ENCODE results near the gene MCF2L. TPM values are rescaled to one million over a fixed set of nuclear protein-coding genes. Genes with fewer than 3 reads are reported as not detected.
"Not testable (repeated sequence)": the region's sequence is repeated elsewhere in the genome, so short reads cannot be mapped to it uniquely, and the experiment has no call there.

Gene MCF2L
- total and polyA plus RNA-seq, 5 donors from 2014 or later: 0.34 to 22.2 (median 1.3) TPM

DNA sequence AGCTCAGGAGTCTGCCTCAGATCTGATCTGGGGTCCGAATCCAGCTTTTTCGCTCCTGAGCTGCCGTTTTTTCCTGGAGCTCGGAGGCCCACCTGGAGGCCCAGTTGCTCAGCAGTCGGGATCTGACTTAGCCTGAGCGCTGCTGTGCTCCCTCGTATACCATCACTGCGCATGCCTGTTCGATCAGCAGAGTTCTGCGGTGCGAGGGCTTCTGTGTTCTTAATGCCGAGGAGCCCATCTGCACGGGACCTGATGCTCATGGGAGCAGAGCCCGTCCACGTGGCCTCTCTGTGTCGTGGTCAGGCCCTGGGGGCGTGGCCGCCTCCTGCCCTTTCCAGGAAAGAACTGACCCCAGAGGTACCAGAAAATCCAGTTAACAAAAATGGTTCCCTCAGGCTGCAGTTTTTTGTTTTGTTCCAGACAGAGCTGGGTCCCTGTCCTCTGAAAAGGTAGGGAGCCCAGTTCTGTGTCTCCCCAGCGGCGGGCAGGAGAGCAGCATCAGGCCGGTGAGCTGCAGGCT, 57.4 kb downstream of the MCF2L start:
- Mint-ChIP-seq H3K36me3 (peaks cover 4% of the 10 kb centered on the region), H3K4me3 (no peak overlapping the region), H3K27ac (no peak overlapping the region), H3K9me3 (no peaks in the 10 kb centered on the region), H3K27me3 (no peaks in the 10 kb centered on the region), H3K4me1 (peaks cover 0 to 3% (median 1%) of the 10 kb centered on the region in 4 donors)
- Histone ChIP-seq H3K9me3 (ENCODE audit: control insufficient read depth in 2 of 2, low read length in 2 of 2) (no peaks in the 10 kb centered on the region), H3K27ac (ENCODE audit: insufficient read depth, low read length, poor library complexity, severe bottlenecking) (no peak overlapping the region), H3K4me1 (ENCODE audit: control insufficient read depth, insufficient read depth, low read length, poor library complexity, severe bottlenecking) (no peaks in the 10 kb centered on the region), H3K4me3 (ENCODE audit: low read depth, low read length) (no peak overlapping the region), H3K27me3 (ENCODE audit: control insufficient read depth, insufficient read depth, low read length) (no peaks in the 10 kb centered on the region), H3K36me3 (ENCODE audit: control insufficient read depth, insufficient read depth, low read length) (no peaks in the 10 kb centered on the region)
- DNase-seq (no peak), ATAC-seq (ENCODE audit: low read depth in 2 of 2) (no peak)

DNA sequence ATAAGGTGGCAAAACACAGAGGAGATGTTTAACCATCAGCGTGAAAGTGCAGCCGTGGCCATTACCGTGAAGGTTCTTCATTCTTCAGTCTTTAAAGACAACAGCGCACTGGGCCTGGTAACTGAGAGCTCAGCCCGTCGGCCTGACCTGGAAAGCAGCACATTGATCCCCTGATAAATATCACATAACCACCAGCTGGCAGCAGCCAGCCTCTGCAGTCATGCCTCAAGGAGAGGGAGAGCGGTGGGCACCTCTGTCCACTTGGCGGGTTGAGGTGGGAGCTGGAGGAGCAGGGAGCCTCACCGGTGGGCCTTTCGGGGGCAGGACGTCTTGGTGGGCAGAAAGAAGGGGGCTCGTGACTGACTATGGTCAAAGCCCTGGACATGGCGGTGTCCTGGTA, 58.1 kb downstream of the MCF2L start:
- H3K27ac Mint-ChIP-seq: peak overlapping the region in 1 of 3 donors; percentile 67
- Histone ChIP-seq H3K27me3 (ENCODE audit: control insufficient read depth, insufficient read depth, low read length) (no peaks in the 10 kb centered on the region), H3K36me3 (ENCODE audit: control insufficient read depth, insufficient read depth, low read length) (no peaks in the 10 kb centered on the region), H3K9me3 (ENCODE audit: control insufficient read depth in 2 of 2, low read length in 2 of 2) (no peaks in the 10 kb centered on the region), H3K4me3 (ENCODE audit: low read depth, low read length) (no peak overlapping the region), H3K4me1 (ENCODE audit: control insufficient read depth, insufficient read depth, low read length, poor library complexity, severe bottlenecking) (no peaks in the 10 kb centered on the region), H3K27ac (ENCODE audit: insufficient read depth, low read length, poor library complexity, severe bottlenecking) (no peak overlapping the region)
- DNase-seq (no peak), ATAC-seq (ENCODE audit: low read depth in 2 of 2) (no peak)
- H3K4me3 Mint-ChIP-seq: no peak overlapping the region
- no peaks in the 10 kb centered on the region for H3K9me3 Mint-ChIP-seq
- H3K27me3 Mint-ChIP-seq: no peaks in the 10 kb centered on the region
- peaks cover 0 to 3% (median 1%) of the 10 kb centered on the region in 4 donors for H3K4me1 Mint-ChIP-seq
- peaks cover 4% of the 10 kb centered on the region for H3K36me3 Mint-ChIP-seq

DNA sequence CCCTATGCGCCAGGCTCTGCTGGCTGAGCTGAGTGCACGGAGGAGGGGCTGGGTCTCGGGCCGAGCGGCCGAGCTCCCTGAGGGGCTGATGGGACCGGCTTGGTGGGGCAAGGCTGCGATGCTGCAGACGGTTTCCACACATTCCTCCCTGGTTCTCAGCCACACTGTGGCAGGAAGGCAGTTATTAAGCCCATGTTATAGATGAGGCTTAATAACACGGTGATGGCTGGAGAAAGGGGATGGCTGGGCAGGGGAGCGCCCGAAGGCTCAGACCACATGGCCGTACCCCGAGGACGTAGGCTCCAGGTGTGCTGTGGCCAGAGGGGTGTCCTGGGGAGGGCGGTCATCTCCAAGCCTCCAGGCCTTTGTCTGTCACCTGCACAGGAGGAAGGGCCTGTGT, 58.6 kb downstream of the MCF2L start:
- ATAC-seq (ENCODE audit: low read depth in 2 of 2) (no peak), DNase-seq (no peak)
- no peak overlapping the region for H3K27ac Mint-ChIP-seq
- no peaks in the 10 kb centered on the region for H3K9me3 ChIP-seq (ENCODE audit: control insufficient read depth in 2 of 2, low read length in 2 of 2)
- no peak overlapping the region for H3K4me3 ChIP-seq (ENCODE audit: low read depth, low read length)
- H3K9me3 Mint-ChIP-seq: no peaks in the 10 kb centered on the region
- H3K36me3 ChIP-seq (ENCODE audit: control insufficient read depth, insufficient read depth, low read length): no peaks in the 10 kb centered on the region
- peaks cover 0 to 3% (median 1%) of the 10 kb centered on the region in 4 donors for H3K4me1 Mint-ChIP-seq
- no peaks in the 10 kb centered on the region for H3K27me3 ChIP-seq (ENCODE audit: control insufficient read depth, insufficient read depth, low read length)
- no peaks in the 10 kb centered on the region for H3K4me1 ChIP-seq (ENCODE audit: control insufficient read depth, insufficient read depth, low read length, poor library complexity, severe bottlenecking)
- H3K27ac ChIP-seq (ENCODE audit: insufficient read depth, low read length, poor library complexity, severe bottlenecking): no peak overlapping the region
- peaks cover 4% of the 10 kb centered on the region for H3K36me3 Mint-ChIP-seq
- no peak overlapping the region for H3K4me3 Mint-ChIP-seq
- no peaks in the 10 kb centered on the region for H3K27me3 Mint-ChIP-seq

DNA sequence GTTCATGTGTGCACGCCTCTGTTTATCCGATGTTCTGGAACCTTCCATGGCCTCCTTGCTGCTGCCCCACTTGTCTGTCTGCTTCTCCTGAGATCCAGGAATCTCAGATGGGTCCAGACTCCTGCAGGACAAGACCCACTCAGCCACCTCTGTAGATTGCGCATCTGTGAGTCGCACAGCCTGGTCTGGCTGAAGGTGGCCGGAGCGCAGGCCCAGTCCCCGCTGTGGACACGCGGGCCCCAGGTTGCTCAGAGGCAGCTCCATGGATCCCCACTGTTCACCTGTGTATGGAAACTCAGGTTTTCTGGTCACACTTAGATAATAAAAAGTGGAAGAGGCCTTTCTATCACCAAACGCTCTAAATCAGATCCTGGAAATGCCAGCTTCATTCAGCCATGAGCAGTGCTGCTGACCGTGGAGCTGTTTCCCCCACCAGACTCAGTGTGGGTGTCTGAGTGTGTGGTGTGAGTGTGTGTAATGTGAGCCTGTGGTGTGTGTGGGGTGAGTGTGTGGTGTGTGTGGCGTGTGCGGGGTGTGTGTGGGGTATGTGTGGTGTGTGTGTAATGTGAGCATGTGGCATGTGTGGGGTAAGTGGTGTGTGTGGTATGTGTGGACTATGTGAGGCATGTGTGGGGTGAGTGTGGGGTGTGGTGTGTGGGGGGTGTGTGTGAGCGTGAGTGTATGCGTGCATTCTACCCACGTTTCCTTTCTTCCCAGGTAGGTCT, 59.5 kb downstream of the MCF2L start:
- H3K27me3 Mint-ChIP-seq: no peaks in the 10 kb centered on the region
- no peaks in the 10 kb centered on the region for H3K9me3 ChIP-seq (ENCODE audit: control insufficient read depth in 2 of 2, low read length in 2 of 2)
- peaks cover 0 to 3% (median 1%) of the 10 kb centered on the region in 4 donors for H3K4me1 Mint-ChIP-seq
- H3K4me1 ChIP-seq (ENCODE audit: control insufficient read depth, insufficient read depth, low read length, poor library complexity, severe bottlenecking): no peaks in the 10 kb centered on the region
- ATAC-seq (ENCODE audit: low read depth in 2 of 2) (no peak), DNase-seq (no peak)
- no peak overlapping the region for H3K27ac Mint-ChIP-seq
- H3K27ac ChIP-seq (ENCODE audit: insufficient read depth, low read length, poor library complexity, severe bottlenecking): no peak overlapping the region
- no peaks in the 10 kb centered on the region for H3K27me3 ChIP-seq (ENCODE audit: control insufficient read depth, insufficient read depth, low read length)
- H3K36me3 Mint-ChIP-seq: peaks cover 4% of the 10 kb centered on the region
- H3K4me3 Mint-ChIP-seq: no peak overlapping the region
- no peak overlapping the region for H3K4me3 ChIP-seq (ENCODE audit: low read depth, low read length)
- H3K36me3 ChIP-seq (ENCODE audit: control insufficient read depth, insufficient read depth, low read length): no peaks in the 10 kb centered on the region
- no peaks in the 10 kb centered on the region for H3K9me3 Mint-ChIP-seq

DNA sequence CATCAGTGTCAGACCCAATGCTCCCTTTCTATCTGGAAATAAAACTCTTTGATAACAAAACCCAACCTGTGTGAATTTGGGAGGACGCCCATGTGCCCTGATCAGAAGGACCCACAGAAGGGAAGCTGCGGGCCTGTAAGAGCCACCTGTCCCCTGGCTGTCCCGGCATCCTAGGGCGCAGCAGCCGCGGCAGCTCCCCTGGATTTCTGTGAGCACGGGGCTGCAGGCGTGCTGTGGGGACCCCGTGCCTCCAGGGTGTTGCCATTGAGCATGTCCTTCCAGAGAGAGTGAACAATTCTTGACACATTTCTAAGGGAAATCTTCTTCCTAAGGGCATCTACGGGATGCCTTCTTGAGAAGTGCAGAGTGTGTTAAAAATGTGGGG, 60.0 kb downstream of the MCF2L start:
- DNase-seq (no peak), ATAC-seq (ENCODE audit: low read depth in 2 of 2) (no peak)
- H3K4me1 Mint-ChIP-seq: peaks cover 0 to 3% (median 1%) of the 10 kb centered on the region in 4 donors
- H3K27me3 ChIP-seq (ENCODE audit: control insufficient read depth, insufficient read depth, low read length): no peaks in the 10 kb centered on the region
- no peaks in the 10 kb centered on the region for H3K9me3 Mint-ChIP-seq
- H3K4me3 Mint-ChIP-seq: no peak overlapping the region
- no peaks in the 10 kb centered on the region for H3K9me3 ChIP-seq (ENCODE audit: control insufficient read depth in 2 of 2, low read length in 2 of 2)
- H3K27me3 Mint-ChIP-seq: no peaks in the 10 kb centered on the region
- H3K4me3 ChIP-seq (ENCODE audit: low read depth, low read length): no peak overlapping the region
- no peak overlapping the region for H3K27ac ChIP-seq (ENCODE audit: insufficient read depth, low read length, poor library complexity, severe bottlenecking)
- no peak overlapping the region for H3K27ac Mint-ChIP-seq
- H3K4me1 ChIP-seq (ENCODE audit: control insufficient read depth, insufficient read depth, low read length, poor library complexity, severe bottlenecking): no peaks in the 10 kb centered on the region
- peaks cover 4% of the 10 kb centered on the region for H3K36me3 Mint-ChIP-seq
- no peaks in the 10 kb centered on the region for H3K36me3 ChIP-seq (ENCODE audit: control insufficient read depth, insufficient read depth, low read length)

DNA sequence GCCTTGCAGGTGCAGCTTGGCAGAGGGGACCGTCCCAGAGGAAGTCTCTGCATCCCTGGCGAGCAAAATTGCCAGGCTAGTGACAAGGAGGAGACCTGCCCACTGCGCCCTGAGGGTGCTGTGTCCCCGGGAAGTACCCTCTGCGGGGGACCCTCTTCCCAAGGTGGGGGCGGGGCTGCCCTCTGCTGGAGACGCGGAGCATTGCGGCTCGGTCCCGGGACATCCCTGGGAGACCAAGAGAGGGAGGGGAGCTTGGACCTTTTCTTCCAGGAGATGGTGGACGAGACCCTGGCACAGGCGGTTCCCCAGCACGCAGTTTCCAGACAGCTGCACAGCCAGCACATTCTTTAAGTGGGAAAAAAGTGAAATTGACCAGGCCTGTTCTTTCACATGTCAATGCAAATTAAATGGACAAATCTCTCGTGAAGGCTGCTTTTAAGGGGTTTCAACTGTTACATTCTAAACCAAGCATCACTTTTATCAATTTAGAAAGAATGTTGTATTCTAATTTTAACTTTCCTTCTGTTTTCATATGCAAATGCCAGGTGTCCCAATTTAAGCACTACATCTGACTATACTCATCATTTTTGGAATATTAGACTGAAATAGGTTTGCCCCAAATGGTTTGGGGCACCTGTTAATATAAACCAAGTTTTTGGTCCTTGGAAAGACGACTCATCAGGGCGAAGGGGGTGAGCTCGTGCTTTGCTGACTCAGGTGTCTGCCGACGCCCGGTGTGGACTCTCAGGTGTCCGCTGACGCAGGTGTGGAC, 60.7 kb downstream of the MCF2L start:
- DNase-seq: peak; percentile 10 to 18 (median 13)
- Mint-ChIP-seq H3K4me1 (peaks cover 0 to 3% (median 1%) of the 10 kb centered on the region in 4 donors), H3K36me3 (peaks cover 4% of the 10 kb centered on the region), H3K27me3 (no peaks in the 10 kb centered on the region), H3K27ac (no peak overlapping the region), H3K4me3 (no peak overlapping the region), H3K9me3 (no peaks in the 10 kb centered on the region)
- Histone ChIP-seq H3K9me3 (ENCODE audit: control insufficient read depth in 2 of 2, low read length in 2 of 2) (no peaks in the 10 kb centered on the region), H3K27me3 (ENCODE audit: control insufficient read depth, insufficient read depth, low read length) (no peaks in the 10 kb centered on the region), H3K27ac (ENCODE audit: insufficient read depth, low read length, poor library complexity, severe bottlenecking) (no peak overlapping the region), H3K4me1 (ENCODE audit: control insufficient read depth, insufficient read depth, low read length, poor library complexity, severe bottlenecking) (no peaks in the 10 kb centered on the region), H3K4me3 (ENCODE audit: low read depth, low read length) (no peak overlapping the region), H3K36me3 (ENCODE audit: control insufficient read depth, insufficient read depth, low read length) (no peaks in the 10 kb centered on the region)
- no peak for ATAC-seq (ENCODE audit: low read depth in 2 of 2)

DNA sequence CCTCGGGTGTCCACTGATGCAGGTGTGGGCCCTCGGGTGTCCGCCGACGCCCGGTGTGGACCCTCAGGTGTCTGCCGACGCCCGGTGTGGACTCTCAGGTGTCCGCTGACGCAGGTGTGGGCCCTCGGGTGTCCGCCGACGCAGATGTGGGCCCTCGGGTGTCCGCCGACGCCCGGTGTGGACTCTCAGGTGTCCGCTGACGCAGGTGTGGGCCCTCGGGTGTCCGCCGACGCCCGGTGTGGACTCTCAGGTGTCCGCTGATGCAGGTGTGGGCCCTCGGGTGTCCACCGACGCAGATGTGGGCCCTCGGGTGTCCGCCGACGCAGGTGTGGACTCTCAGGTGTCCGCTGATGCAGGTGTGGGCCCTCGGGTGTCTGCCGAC, 61.2 kb downstream of the MCF2L start:
- not testable (repeated sequence) for H3K27me3 Mint-ChIP-seq, H3K27ac Mint-ChIP-seq, H3K36me3 Mint-ChIP-seq

More for the DNA sequence above, 61.2 kb downstream of the MCF2L start:
- not testable (repeated sequence) for H3K27ac ChIP-seq (ENCODE audit: insufficient read depth, low read length, poor library complexity, severe bottlenecking); ATAC-seq (ENCODE audit: low read depth in 2 of 2); H3K4me1 ChIP-seq (ENCODE audit: control insufficient read depth, insufficient read depth, low read length, poor library complexity, severe bottlenecking); H3K4me3 Mint-ChIP-seq; H3K9me3 Mint-ChIP-seq; H3K4me3 ChIP-seq (ENCODE audit: low read depth, low read length); H3K4me1 Mint-ChIP-seq; H3K9me3 ChIP-seq (ENCODE audit: control insufficient read depth in 2 of 2, low read length in 2 of 2); H3K27me3 ChIP-seq (ENCODE audit: control insufficient read depth, insufficient read depth, low read length); DNase-seq; H3K36me3 ChIP-seq (ENCODE audit: control insufficient read depth, insufficient read depth, low read length)
